Vagina (tissue), 2 donors: ENCODE results near the gene CALML3. TPM values are rescaled to one million over a fixed set of nuclear protein-coding genes. Genes with fewer than 3 reads are reported as not detected.

Experiments used
- DNase-seq, 2 donors: peaks; one replicate each; pipeline ENCODE4 v3.0.0-alpha.2; 2017; ENCODE audit errors: extremely low spot score in 2 of 2
- H3K27ac ChIP-seq: fragments of 200-600 bp; sonication (generic); one replicate; pipeline ENCODE4 v1.5.1; 2019
- H3K27me3 ChIP-seq: fragments of 200-600 bp; sonication (generic); one replicate; pipeline ENCODE4 v1.5.1; 2019
- H3K36me3 ChIP-seq, 2 donors: fragments of 200-600 bp; sonication (generic); one replicate each; pipeline ENCODE4 v1.5.1; 2017 to 2019
- H3K4me1 ChIP-seq: fragments of 200-600 bp; sonication (generic); one replicate; pipeline ENCODE4 v1.5.1; 2019
- H3K4me3 ChIP-seq, 2 donors: fragments of 200-600 bp; sonication (generic); 1 replicate in 1 of 2; 2 replicates in 1 of 2; pipeline ENCODE4 v1.5.1; 2016 to 2019
- H3K9me3 ChIP-seq: fragments of 200-600 bp; sonication (generic); one replicate; pipeline ENCODE4 v1.5.1; 2019
- POLR2A ChIP-seq, 2 donors: fragments of 450-650 bp; IDR thresholded peaks; one replicate each; pipeline ENCODE4 v1.6.1; 2017; ENCODE audit warnings: antibody characterized with exemption in 2 of 2, mild to moderate bottlenecking in 2 of 2, moderate library complexity in 2 of 2
- POLR2AphosphoS5 ChIP-seq, 2 donors: sonication (generic); formaldehyde crosslinking; IDR thresholded peaks; one replicate each; pipeline ENCODE4 v1.9.0; 2017; ENCODE audit warnings: antibody characterized with exemption in 2 of 2, mild to moderate bottlenecking in 2 of 2, low read depth in 1 of 2; ENCODE audit not compliant: insufficient read depth in 1 of 2
- intact Hi-C: fragments of 100-400 bp; cut with DNase I; formaldehyde crosslinking; loops from one replicate; pipeline ENCODE4 v1.15.1; 2023
- total RNA-seq: library from RNA; depleted of rRNA; stranded (reverse); fragments of >200 nt; gene quantifications from one replicate; pipeline ENCODE4 v1.2.3, GENCODE V29; 2016
- TF ChIP-seq, protein P1 (sequence below), 3 experiments: fragments of 450-650 bp in 2 of 3; fragments of 200-600 bp in 1 of 3; sonication (generic) in 1 of 3; IDR thresholded peaks; one replicate each; pipeline ENCODE4 v1.5.1; 2017 to 2019; ENCODE audit warnings: antibody characterized with exemption in 3 of 3, mild to moderate bottlenecking in 2 of 3, moderate library complexity in 2 of 3

The CALML3 gene
- total RNA-seq, 1 donor from 2014 or later = 50.6 TPM

DNA sequence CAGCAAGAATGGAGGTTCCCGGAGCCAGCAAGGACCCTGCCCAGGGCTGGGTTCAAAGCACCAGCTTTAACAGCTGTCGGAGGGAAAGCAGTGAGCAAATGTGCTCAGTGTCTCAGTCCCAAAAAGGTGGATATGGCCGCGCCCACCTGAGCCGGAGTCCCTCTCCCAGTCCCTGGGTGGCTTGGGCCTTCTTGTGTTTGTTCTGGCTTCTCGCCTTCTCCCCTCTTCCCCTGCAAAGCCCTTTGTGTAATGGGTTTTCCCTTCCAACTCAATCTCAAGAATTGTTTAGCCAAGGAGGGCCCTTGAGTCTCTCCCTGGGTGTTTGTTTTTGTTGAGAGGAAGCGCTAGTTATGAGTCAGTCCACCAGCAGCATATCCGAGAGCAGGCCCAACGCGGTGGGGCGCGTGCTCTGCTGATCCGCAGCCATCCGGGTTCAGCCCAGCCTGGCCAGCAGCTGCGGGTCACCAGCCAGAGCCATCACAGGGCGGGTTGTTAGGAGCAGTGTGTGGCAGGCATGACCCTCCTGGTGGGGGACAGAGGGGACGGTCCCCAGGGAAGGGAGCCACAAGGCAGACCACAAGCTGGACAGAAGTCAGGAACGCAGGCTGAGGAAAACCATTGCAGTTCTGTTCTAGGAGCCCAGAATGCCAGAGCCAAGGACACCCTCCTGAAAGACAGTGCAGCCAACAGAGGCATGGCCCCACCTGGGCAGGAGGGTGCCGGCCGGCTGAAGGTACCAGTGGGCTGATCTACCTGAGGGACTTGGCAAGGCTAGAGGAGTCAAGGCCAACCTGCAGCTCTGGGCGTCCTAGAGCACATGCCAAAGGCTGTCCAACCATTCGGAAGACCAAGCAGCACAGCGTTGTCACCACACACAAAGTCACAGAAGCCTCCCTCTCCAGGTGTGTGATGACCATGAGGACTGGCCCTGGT is 21.3 kb downstream of the CALML3 start:
- intact Hi-C loops = no loop called here
- no peaks in the 10 kb centered on the region for H3K27me3 ChIP-seq
- H3K4me3 ChIP-seq = no peak overlapping the region
- no peak for DNase-seq
- TF ChIP-seq POLR2AphosphoS5 (IDR thresholded peaks at IDR 0.05; ENCODE audit: insufficient read depth in 1 of 2, low read depth in 1 of 2) (no peak), POLR2A (IDR thresholded peaks at IDR 0.05) (no peak)
- TF ChIP-seq, protein P1, sequence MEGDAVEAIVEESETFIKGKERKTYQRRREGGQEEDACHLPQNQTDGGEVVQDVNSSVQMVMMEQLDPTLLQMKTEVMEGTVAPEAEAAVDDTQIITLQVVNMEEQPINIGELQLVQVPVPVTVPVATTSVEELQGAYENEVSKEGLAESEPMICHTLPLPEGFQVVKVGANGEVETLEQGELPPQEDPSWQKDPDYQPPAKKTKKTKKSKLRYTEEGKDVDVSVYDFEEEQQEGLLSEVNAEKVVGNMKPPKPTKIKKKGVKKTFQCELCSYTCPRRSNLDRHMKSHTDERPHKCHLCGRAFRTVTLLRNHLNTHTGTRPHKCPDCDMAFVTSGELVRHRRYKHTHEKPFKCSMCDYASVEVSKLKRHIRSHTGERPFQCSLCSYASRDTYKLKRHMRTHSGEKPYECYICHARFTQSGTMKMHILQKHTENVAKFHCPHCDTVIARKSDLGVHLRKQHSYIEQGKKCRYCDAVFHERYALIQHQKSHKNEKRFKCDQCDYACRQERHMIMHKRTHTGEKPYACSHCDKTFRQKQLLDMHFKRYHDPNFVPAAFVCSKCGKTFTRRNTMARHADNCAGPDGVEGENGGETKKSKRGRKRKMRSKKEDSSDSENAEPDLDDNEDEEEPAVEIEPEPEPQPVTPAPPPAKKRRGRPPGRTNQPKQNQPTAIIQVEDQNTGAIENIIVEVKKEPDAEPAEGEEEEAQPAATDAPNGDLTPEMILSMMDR (IDR thresholded peaks at IDR 0.05) = no peak
- H3K27ac ChIP-seq = peak overlapping the region; percentile 86
- H3K9me3 ChIP-seq = peaks cover 4% of the 10 kb centered on the region
- H3K36me3 ChIP-seq = no peaks in the 10 kb centered on the region
- peaks cover 47% of the 10 kb centered on the region for H3K4me1 ChIP-seq

DNA sequence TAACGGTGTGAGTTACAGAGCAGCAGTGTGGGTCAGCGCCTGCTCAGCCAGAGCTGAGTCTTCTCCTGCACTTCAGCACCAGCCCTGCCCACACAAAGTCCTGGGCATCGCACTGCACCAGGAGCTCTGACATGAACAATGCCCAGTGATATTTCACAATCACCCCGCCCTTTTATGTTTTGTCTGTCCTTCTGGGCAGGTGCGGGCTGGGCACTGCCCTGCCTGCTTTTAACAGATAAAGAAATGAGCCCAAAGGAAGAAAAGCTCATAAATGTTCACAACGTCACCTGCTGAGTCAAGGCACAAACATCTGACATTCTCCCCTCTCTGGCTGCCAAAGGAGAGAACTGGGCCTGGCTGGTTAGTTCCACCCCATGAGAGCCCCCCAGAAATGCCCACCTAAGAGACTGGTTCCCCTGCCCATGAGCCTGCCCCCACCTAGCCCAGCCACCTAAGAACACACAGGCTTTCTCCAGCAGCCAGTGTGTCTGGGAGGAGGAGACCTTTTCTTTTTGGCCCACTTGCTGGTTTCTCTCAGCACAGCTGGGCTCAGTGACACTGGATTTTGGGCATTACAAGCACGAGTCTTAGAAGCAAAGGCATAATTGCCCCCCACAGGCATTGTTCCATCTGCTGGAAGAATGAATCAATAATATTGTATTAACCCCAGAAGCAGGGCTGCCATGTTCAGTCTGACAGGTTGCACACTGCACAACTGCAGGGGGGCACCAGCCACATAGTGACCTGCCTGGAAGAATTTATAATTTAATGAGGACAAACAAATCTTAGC is 22.3 kb downstream of the CALML3 start:
- TF ChIP-seq POLR2A (IDR thresholded peaks at IDR 0.05) (no peak), POLR2AphosphoS5 (IDR thresholded peaks at IDR 0.05; ENCODE audit: insufficient read depth in 1 of 2, low read depth in 1 of 2) (peak; percentile 35 to 84)
- TF ChIP-seq, protein P1 (IDR thresholded peaks at IDR 0.05) = no peak
- DNase-seq = no peak
- Histone ChIP-seq H3K4me1 (peaks cover 47% of the 10 kb centered on the region), H3K36me3 (no peaks in the 10 kb centered on the region), H3K27me3 (no peaks in the 10 kb centered on the region), H3K9me3 (peaks cover 3% of the 10 kb centered on the region), H3K27ac (peak overlapping the region; percentile 86), H3K4me3 (peak overlapping the region; percentile 21 to 27)
- intact Hi-C loops = no loop called here

DNA sequence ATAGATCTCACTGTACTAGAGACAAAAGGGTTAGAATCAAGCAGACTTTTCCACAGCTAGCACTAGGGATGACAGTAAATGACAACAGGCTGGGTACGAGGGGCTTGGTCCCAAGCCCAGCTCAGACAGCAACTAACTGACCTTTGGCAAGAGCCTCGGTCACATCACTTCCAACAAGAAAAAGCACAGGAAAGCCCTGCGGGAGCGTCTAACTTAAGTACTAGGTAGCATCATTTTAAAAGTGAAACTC is 22.8 kb downstream of the CALML3 start:
- H3K27me3 ChIP-seq = no peaks in the 10 kb centered on the region
- H3K36me3 ChIP-seq = no peaks in the 10 kb centered on the region
- peak overlapping the region; percentile 21 to 27 for H3K4me3 ChIP-seq
- H3K9me3 ChIP-seq = no peaks in the 10 kb centered on the region
- intact Hi-C loops = no loop called here
- peaks cover 47% of the 10 kb centered on the region for H3K4me1 ChIP-seq
- no peak for DNase-seq
- no peak for TF ChIP-seq POLR2A (IDR thresholded peaks at IDR 0.05)
- no peak for TF ChIP-seq POLR2AphosphoS5 (IDR thresholded peaks at IDR 0.05; ENCODE audit: insufficient read depth in 1 of 2, low read depth in 1 of 2)
- TF ChIP-seq, protein P1 (IDR thresholded peaks at IDR 0.05) = no peak
- H3K27ac ChIP-seq = peak overlapping the region; percentile 86

DNA sequence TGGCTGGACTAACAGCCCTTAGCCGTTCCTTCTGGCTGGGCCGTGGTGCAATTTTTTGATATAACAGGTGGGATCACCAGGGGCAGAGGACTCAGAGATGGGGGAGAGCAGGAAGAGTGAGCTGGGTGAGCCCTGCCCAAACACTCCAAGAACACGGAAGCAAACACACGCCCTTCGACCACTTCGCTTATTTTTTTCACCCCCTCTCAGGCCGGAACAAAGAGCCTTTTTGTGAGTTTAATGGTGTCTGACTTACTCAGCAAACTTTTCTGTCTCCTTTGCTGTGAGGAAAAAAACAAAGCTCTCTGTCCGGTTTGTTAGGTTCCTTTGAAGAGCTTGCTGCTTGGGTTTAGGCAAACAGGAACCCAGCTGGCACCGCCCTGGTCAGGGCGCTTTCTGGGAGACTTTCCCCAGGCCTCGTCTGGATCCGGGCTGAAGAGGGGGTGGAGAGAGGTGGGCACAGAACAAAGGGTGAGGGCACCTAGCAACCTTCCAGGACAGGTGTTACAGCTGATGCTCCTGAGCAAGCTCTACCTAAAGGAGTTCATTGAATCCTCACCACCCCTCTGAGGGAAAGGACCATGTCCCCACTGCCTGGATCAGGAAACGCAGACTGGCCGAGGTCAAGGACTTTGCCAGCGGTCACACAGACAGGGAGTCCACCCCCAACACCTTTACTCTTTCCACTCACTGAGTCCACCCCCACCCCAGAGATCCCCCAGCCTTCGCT is 23.3 kb downstream of the CALML3 start:
- Histone ChIP-seq H3K36me3 (no peaks in the 10 kb centered on the region), H3K27ac (peak overlapping the region; percentile 86), H3K27me3 (no peaks in the 10 kb centered on the region), H3K4me3 (peak overlapping the region; percentile 21 to 27), H3K4me1 (peaks cover 47% of the 10 kb centered on the region), H3K9me3 (no peaks in the 10 kb centered on the region)
- no peak for DNase-seq
- TF ChIP-seq POLR2AphosphoS5 (IDR thresholded peaks at IDR 0.05; ENCODE audit: insufficient read depth in 1 of 2, low read depth in 1 of 2) = peak in 1 of 2 donors; percentile 13
- TF ChIP-seq, protein P1 (IDR thresholded peaks at IDR 0.05) = no peak
- intact Hi-C loops = no loop called here
